GM12865 (cell line): Measurements from ENCODE around the gene ST8SIA4.

ENCODE experiments used
- DNase-seq: peaks from one replicate; pipeline ENCODE4 v3.0.0; 2010; ENCODE audit warnings: low read depth
- H3K4me3 ChIP-seq: 2 replicates; pipeline ENCODE4 v1.5.1; 2011; ENCODE audit warnings: mild to moderate bottlenecking, low read depth, low read length, control low read depth
- TF ChIP-seq, protein P1 (sequence below): IDR thresholded peaks from 2 replicates; pipeline ENCODE4 v1.5.1; 2011; ENCODE audit warnings: low read length, control low read depth, low read depth, inconsistent platforms; ENCODE audit not compliant: insufficient read depth; ENCODE audit errors: missing control alignments

ST8SIA4 gene

GRCh38 chr5:100902440-100903038 is 543 bp downstream of the ST8SIA4 start:
- DNase-seq = peak; percentile 63
- peak overlapping the region; percentile 79 for H3K4me3 ChIP-seq
- TF ChIP-seq, protein P1, sequence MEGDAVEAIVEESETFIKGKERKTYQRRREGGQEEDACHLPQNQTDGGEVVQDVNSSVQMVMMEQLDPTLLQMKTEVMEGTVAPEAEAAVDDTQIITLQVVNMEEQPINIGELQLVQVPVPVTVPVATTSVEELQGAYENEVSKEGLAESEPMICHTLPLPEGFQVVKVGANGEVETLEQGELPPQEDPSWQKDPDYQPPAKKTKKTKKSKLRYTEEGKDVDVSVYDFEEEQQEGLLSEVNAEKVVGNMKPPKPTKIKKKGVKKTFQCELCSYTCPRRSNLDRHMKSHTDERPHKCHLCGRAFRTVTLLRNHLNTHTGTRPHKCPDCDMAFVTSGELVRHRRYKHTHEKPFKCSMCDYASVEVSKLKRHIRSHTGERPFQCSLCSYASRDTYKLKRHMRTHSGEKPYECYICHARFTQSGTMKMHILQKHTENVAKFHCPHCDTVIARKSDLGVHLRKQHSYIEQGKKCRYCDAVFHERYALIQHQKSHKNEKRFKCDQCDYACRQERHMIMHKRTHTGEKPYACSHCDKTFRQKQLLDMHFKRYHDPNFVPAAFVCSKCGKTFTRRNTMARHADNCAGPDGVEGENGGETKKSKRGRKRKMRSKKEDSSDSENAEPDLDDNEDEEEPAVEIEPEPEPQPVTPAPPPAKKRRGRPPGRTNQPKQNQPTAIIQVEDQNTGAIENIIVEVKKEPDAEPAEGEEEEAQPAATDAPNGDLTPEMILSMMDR = no peak

- TF ChIP-seq, protein P1 = no peak
- peak overlapping the region; percentile 79 for H3K4me3 ChIP-seq
- peak; percentile 82 for DNase-seq
Observed at GRCh38 chr5:100901821-100902341, 1.2 kb downstream of the ST8SIA4 start.

DNA sequence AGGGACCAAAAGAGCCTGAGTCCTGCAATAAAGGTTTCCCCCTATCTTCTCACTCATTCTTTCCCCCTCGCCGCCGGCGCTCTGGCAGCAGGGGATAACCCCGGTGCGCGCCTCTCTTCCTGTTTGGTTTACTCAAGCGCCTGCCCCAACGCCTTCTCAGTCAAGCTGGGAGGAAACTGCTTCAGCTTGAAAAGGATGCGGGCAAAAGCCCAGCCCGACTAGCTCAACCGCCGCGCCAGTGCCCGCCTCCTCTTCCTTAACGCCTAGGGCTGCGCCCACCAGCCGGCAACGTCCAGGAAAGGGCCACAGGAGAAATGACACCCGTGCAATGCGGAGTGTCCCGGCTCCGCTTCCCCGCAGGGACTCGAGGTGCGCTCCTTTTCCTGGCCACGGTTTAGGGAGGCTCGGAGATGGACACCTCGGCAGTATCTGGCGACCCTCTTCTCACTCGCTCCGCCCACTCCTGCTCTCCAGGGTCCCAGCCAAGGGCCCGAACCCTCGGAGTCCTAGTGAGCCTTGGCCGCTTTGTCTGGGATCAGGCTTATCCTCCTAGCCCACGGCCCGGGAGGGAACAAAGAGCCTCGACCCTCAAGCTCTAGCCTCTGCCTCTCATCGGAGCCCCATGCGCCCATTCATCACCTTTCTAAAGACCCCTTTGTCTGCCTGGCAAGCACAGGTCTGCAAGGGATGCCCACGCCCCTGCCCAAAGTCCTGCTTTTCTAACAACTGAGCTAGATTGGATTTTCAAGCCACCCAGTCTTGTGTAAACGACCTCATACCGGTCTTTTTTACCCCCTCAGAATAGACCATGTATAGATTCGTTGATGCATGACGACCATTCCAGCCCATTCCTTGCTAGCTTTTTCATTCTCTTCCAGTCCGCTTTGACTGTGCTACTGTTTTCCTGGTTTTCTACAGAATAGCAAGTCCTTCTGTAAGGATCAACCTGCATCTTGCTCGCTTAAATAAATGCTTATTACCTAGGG is 2.0 kb downstream of the ST8SIA4 start:
- DNase-seq = peak; percentile 97
- H3K4me3 ChIP-seq = peak overlapping the region; percentile 79
- TF ChIP-seq, protein P1 = no peak

DNA sequence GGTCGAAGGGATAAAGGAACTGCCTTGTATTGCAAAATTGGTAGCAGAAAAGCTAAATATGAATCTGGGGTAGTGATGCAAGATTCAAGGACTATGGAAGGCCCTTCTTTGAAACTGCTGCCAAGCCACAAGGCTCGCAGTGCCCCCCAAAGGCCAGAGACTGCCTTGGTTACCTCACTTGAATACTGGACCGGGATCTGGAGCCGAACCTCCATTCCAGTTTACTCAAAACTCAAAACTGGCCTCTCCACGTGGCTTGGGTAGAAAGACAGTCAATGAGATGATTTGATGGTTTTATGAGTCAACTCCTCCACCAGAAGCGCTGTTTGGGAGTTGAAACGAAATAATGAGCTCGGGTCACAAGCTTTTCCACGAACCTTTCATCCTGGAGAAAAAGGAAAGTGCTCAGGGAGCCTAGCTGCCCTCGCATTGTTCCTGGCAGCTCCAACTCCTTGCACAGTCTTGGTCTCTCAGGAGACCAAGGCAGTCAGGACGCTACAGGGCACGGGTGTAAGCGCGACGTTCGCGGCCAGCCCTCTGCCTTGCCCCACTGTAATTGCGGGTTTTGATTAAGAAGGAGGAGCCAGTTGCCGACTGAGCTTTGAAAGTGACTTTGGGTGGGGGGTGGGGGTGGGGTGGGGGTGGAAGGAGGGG is 2.8 kb downstream of the ST8SIA4 start:
- DNase-seq = peak; percentile 85
- peak overlapping the region; percentile 79 for H3K4me3 ChIP-seq
- TF ChIP-seq, protein P1 = peak; percentile 55

DNA sequence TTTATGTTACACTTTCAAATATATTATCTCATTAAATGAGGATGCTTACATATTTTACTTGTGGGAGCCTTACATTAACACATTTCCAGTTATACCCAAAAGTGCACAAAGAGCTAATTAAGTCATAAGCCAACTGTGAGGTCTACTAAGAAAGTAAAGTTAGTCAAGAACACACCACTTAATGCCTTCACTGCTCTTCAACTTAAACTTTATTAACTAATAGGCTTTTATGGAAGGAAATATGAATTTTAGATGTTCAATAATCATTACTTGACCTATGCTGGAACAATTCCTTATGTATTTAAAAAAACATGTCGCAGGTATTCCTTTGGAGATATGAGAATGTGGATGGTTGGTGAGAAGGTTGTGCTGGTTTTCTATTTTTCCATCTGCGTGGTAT is 3.4 kb downstream of the ST8SIA4 start:
- peak; percentile 23 for DNase-seq
- TF ChIP-seq, protein P1 = no peak
- peak overlapping the region; percentile 79 for H3K4me3 ChIP-seq

GRCh38 chr5:100898504-100899346 is 4.4 kb downstream of the ST8SIA4 start:
- DNase-seq = peak; percentile 64
- peak overlapping the region; percentile 79 for H3K4me3 ChIP-seq
- TF ChIP-seq, protein P1 = no peak
